Fibroblast of peridontal ligament (primary cell): ENCODE results near the gene FIS1.
"Not testable (repeated sequence)": the region's sequence is repeated elsewhere in the genome, so short reads cannot be mapped to it uniquely, and the experiment has no call there.

Experiments used
- DNase-seq: peaks from one replicate; pipeline ENCODE4 v3.0.0-alpha.2; 2010; ENCODE audit errors: extremely low read depth

Gene FIS1

GRCh38 chr7:101244375-101245146, at the start of gene FIS1:
TSS of gene FIS1 (minus strand) at chr7:101245081. CDS start at chr7:101245004, 77 bp downstream.
- peak; percentile 79 for DNase-seq

- no peak for DNase-seq
Observed at GRCh38 chr7:101294039-101294831, 49.4 kb upstream of the FIS1 start.

GRCh38 chr7:101293069-101294021, 48.5 kb upstream of the FIS1 start:
- not testable (repeated sequence) for DNase-seq

DNA sequence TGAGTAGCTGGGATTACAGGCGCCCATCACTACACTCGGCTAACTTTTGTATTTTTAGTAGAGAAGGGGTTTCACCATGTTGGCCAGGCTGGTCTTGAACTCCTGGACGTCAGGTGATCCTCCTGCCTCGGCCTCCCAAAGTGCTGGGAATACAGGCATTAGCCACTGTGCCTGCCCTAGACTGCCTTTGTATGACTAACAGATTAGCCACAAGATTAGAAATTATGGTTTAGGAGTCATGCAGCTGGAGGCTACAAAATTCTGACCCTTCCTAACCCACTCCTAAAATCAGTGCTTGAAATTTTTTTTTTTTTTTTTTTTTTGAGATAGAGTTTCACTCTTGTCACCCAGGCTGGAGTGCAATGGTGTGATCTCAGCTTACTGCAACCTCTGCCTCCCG, 47.7 kb upstream of the FIS1 start:
- DNase-seq, result not testable (repeated sequence)

DNA sequence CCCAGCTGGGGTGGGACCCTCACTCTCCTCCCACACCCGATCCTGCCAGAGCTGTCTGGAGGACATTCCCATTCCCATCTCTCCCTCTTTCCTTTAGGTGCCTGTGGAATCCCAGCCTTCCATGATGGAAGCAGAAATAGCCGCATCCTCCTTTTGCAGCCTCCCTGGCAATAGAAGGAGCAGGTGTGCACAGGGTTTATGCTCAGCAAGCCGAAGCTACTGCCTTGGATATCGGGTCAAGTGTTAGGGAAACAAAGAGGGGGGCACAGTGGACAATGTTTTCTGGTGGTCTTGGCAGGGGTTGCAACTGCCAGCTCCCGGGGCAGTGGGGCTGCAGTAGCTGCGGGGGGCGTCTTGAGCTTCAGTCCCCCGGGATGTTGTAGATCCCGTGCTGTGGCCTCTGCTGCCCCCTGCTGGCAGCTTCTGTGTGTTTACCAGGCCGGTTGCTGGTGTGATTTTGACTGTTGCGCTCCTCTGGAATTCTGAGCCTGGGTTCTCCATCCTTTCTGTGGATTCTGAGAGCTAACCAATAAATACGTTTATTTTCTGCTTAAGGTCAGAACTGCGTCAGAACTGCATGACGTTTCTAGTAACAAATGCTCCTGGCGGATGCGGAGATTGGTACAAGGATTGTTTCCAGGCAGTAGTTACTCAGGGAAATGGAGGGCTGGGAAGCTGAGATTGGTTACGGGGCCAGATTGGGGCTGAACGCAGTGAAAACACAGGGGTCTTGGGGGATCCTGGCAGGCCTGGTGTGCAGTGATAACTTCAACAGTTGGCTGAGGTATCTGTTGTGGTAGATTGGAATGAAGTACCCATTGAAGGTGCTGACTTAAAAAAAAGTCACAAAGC, 45.5 kb upstream of the FIS1 start:
- DNase-seq, result peak; percentile 33

DNA sequence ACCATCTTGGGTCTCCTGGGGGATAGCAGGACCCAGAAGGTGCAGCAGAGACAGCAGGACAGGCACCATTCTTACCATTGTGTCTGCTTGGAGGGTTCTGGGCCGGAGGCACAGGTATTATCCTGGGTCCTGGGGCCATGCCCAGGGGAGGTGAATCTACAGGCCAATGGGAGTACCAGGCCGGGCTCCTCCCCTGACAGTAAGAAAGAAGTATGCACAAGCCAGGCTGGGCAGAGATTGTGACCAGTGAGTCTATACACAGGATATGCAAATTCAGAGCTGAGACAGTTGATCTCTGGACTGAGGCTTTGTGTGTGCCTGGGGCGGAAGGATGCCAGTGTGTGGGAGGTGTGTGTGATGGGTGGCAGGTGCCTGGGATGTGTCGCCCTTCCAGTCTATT, 44.8 kb upstream of the FIS1 start:
- DNase-seq, result not testable (repeated sequence)

DNA sequence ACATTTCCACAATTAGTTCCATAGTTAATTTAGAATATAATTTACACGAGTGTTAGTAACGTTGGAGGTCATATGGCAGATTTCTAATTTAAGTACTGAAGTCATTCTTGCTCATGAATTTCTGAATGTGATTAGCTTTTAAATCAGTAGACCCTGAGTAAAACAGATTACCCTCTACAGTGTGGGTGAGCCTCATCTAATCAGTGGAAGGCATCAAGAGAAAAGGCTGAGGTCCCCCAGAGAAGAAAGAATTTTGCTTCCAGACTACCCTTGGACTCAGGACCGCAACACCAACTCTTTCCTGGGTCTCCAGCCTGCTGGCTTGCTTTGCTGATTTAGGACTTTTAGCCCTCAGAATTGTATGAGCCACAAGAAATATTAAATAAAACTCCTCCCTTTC, 43.6 kb upstream of the FIS1 start:
- DNase-seq, result no peak

- DNase-seq, result no peak
Observed at GRCh38 chr7:101287032-101287431, 42.2 kb upstream of the FIS1 start.

DNA sequence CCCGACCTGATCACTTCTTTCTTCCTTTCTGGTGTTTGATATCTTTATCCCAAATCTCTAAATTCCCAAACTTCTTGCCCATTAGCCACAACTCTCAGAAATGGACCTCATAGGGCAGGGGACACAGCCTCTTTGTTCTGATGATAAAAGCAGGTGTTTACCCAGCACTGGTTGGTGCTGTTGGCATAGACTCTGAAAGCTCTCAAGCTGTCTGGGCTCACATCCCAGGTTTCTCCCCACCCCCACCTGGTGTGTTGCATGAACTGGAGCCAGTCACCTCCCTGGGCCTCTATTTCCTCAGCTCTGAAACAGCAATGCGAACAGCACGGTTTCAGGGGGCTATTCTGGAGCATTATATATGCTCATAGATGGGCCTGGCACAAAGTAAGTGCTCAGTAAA, 41.0 kb upstream of the FIS1 start:
- DNase-seq, result not testable (repeated sequence)

DNA sequence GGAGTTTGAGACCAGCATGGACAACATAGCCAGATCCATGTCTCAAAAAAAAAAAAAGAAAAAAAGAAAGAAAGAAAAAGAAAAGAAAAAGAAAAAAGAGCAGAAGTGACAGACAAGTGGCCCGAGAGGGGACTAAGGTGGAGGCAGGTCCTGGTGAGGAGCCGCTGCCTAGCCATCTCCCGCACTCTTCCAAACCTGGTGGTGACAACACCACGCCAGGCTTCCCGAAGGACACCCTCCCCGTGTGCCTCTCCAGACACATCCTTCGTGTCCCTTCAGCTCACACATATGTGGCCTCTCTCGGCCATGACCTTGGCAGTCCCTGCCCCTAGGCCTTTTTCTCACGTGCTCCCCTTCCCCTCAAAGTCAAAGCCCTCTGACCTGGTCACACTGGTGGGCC, 40.3 kb upstream of the FIS1 start:
- no peak for DNase-seq

DNA sequence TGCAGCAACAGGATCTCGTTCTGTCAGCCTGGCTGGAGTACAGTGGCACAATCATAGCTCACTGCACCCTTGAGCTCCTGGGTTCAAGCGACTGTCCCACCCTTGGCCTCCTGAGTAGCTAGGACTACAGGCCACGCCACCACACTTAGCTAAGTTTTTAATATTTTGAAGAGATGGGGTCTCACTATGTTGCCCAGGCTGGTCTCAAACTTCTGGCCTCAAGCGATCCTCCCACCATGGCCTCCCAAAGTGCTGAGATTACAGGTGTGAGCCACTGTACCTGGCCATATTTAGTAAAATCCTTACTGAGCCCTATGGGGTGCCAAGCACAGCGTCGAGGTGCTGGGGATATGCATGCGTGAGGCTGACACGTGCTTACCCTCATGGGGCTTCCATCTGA, 36.0 kb upstream of the FIS1 start:
- DNase-seq, result not testable (repeated sequence)

GRCh38 chr7:101278461-101279292, 33.8 kb upstream of the FIS1 start:
- no peak for DNase-seq

- no peak for DNase-seq
Observed at GRCh38 chr7:101277155-101277554, 32.3 kb upstream of the FIS1 start.

DNA sequence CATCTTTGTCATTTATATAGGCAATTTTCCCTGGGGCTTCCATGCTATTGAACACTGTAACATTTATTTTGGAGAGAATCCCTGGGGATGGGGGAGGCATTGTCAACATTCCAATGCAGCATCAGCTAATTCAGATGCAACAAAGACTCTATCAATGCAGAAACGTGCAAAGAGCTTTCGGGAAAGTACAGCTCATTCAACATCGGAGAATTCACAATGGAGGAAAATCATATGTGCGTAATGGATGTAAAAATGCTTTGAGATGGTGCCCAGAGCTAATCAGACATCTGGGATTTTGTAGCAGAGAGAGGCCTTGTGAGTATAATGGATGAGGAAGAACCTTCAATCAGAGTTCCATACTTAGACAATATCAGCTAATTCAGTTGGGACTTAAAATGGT, 28.3 kb upstream of the FIS1 start:
- peak; percentile 40 for DNase-seq

- no peak for DNase-seq
Observed at GRCh38 chr7:101271021-101271420, 26.1 kb upstream of the FIS1 start.

- DNase-seq, result no peak
Observed at GRCh38 chr7:101269664-101270063, 24.8 kb upstream of the FIS1 start.

GRCh38 chr7:101265622-101266516, 21.0 kb upstream of the FIS1 start:
- no peak for DNase-seq

DNA sequence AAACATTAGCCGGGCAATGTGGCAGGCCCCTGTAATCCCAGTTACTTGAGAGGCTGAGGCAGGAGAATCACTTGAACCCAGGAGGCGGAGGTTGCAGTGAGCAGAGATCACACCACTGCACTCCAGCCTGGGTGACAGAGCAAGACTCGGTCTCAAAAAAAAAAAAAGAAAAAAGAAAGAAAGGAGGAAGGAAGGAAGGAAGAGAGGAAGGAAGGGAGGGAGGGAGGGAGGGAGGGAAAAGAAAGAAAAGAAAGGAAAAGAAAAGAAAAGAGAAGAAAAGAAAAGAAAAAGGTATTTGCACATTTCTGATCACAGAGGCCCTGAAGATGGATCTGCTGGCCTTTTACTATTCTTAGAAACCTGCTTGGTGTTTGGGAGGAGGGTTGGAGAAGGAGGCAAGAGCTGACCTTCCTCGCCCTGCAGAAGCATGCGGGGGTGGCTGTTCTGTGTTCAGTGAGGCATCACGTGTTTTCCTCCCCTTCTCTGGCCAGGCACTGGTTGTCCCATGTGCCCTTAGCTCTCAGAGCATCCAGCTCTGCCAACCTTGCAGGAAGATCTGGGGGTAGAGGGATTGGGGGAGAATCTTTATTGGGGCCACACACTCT, 19.3 kb upstream of the FIS1 start:
- DNase-seq, result not testable (repeated sequence)
